Measurements from ENCODE around the gene SEC16A.

SEC16A gene

GRCh38 chr9:136486823-136487620 is 4.2 kb upstream of the SEC16A start:
- FAIRE-seq: no peak

GRCh38 chr9:136486131-136486530 is 3.3 kb upstream of the SEC16A start:
- no peak for FAIRE-seq

- FAIRE-seq: no peak
These were observed 2.5 kb upstream of the SEC16A start for GRCh38 chr9:136485049-136486045.

- FAIRE-seq: no peak
These were observed 1.6 kb upstream of the SEC16A start for GRCh38 chr9:136484153-136485048.

GRCh38 chr9:136483589-136484152 is 831 bp upstream of the SEC16A start:
- no peak for FAIRE-seq

- no peak for FAIRE-seq
These were observed 621 bp downstream of the SEC16A start for GRCh38 chr9:136482046-136482792.

- FAIRE-seq: no peak
These were observed 1.3 kb downstream of the SEC16A start for GRCh38 chr9:136481558-136481957.

- no peak for FAIRE-seq
These were observed 6.3 kb downstream of the SEC16A start for GRCh38 chr9:136476369-136477150.

- no peak for FAIRE-seq
These were observed 7.6 kb downstream of the SEC16A start for GRCh38 chr9:136474974-136475865.

- FAIRE-seq: no peak
These were observed 8.7 kb downstream of the SEC16A start for GRCh38 chr9:136474021-136474640.

GRCh38 chr9:136473354-136473721 is 9.5 kb downstream of the SEC16A start:
- no peak for FAIRE-seq

GRCh38 chr9:136472640-136473353 is 10.0 kb downstream of the SEC16A start:
- FAIRE-seq: no peak

- FAIRE-seq: no peak
These were observed 10.9 kb downstream of the SEC16A start for GRCh38 chr9:136471802-136472487.

GRCh38 chr9:136470792-136471469 is 11.9 kb downstream of the SEC16A start:
- FAIRE-seq: no peak

- no peak for FAIRE-seq
These were observed 12.5 kb downstream of the SEC16A start for GRCh38 chr9:136470356-136470755.

- FAIRE-seq: no peak
These were observed 15.1 kb downstream of the SEC16A start for GRCh38 chr9:136467766-136468165.

- no peak for FAIRE-seq
These were observed 16.7 kb downstream of the SEC16A start for GRCh38 chr9:136466155-136466541.
